MCF 10A (cell line): ENCODE results near the gene NDOR1. TPM values are rescaled to one million over a fixed set of nuclear protein-coding genes. Genes with fewer than 3 reads are reported as not detected.

Experiments
- BruUV-seq: library from RNA; stranded (reverse); fragments of 400-500 nt; replicated peaks from 2 replicates; lab custom pipeline; 2021; lab: Mats Ljungman, UMichigan
- CTCF ChIA-PET: fragments of 300-600 bp; sonication (Branson Sonifier 250); formaldehyde crosslinking; extraction: SDS; loops from one replicate; lab custom pipeline; 2021; ENCODE audit warnings: antibody characterized with exemption, inconsistent platforms; lab: Yijun Ruan, JAX
- POLR2A ChIA-PET: fragments of 300-600, 350-650 bp; sonication (Branson Sonifier 250); formaldehyde crosslinking; extraction: SDS; loops from one replicate; lab custom pipeline; 2020; ENCODE audit warnings: antibody characterized with exemption, inconsistent platforms; lab: Yijun Ruan, JAX
- DNase-seq: peaks from one replicate; pipeline ENCODE4 v3.0.0-alpha.2; 2018; ENCODE audit not compliant: unreplicated experiment
- H3K27ac Mint-ChIP-seq: one replicate; pipeline ENCODE4 v1.8.0; 2022; ENCODE audit warnings: mild to moderate bottlenecking, low read depth, mixed read lengths; ENCODE audit not compliant: unreplicated experiment
- H3K27me3 Mint-ChIP-seq: one replicate; pipeline ENCODE4 v1.8.0; 2022; ENCODE audit warnings: mixed read lengths; ENCODE audit not compliant: insufficient read depth, unreplicated experiment
- H3K36me3 Mint-ChIP-seq: one replicate; pipeline ENCODE4 v1.8.0; 2022; ENCODE audit warnings: mild to moderate bottlenecking, moderate library complexity, mixed read lengths; ENCODE audit not compliant: insufficient read depth, unreplicated experiment
- H3K4me1 Mint-ChIP-seq: one replicate; pipeline ENCODE4 v1.8.0; 2022; ENCODE audit warnings: mixed read lengths; ENCODE audit not compliant: insufficient read depth, unreplicated experiment
- H3K4me3 Mint-ChIP-seq: one replicate; pipeline ENCODE4 v1.8.0; 2022; ENCODE audit warnings: mild to moderate bottlenecking, moderate library complexity, mixed read lengths; ENCODE audit not compliant: unreplicated experiment
- H3K9me3 Mint-ChIP-seq: one replicate; pipeline ENCODE4 v1.8.0; 2022; ENCODE audit warnings: mixed read lengths; ENCODE audit not compliant: unreplicated experiment
- intact Hi-C: fragments of 100-400 bp; cut with micrococcal nuclease; formaldehyde crosslinking; loops from 2 replicates; pipeline ENCODE4 v1.14.1; 2022
- total RNA-seq: library from RNA; stranded (reverse); gene quantifications from 2 replicates; pipeline ENCODE4 v1.2.3, GENCODE V29; 2022
- TF ChIP-seq, protein P1 (sequence below): fragments of 200-600 bp; IDR thresholded peaks from one replicate; pipeline ENCODE4 v1.8.0; 2022; ENCODE audit warnings: antibody characterized with exemption, mild to moderate bottlenecking; ENCODE audit not compliant: unreplicated experiment

NDOR1 gene
- total RNA-seq, 1 experiment from 2014 or later, result 18.0 TPM

DNA sequence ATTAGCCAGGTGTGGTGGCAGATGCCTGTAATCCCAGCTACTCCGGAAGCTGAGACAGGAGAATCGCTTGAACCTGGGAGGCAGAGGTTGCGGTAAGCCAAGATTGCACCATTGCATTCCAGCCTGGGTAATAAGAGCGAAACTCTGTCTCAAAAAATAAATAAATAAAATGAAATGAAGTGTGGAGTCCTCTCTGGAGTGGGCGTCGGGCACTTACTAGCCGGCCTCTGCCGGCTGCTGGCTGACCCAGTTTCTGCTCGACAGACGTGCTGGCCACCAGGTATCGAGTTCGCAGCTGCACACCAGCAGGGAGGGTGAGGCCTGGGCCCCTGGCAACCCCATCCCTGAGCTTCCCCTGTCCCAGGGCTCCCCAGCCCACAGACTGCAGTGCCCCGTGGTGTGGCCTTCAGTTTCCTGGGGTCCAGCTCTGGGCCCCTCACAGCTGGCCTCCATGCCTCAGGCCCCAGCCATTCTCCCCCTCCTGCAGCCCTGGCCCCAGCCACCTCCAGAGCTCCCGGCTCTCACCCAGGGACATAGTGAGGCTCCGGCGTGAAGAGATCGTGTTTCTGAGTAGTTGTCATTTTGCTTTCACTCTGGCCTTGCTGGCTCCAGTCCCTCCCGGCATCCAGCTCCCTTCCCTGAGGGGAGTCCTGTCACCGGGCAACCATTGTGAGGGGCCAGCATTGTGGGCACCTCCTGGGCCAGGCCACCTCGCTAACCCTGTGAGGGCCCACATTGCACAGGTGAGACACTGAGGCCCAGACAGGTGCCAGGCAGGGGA lies 41.8 kb downstream of the NDOR1 start:
- Mint-ChIP-seq H3K9me3 (no peaks in the 10 kb centered on the region), H3K27ac (no peak overlapping the region), H3K36me3 (peaks cover 22% of the 10 kb centered on the region), H3K4me1 (peaks cover 15% of the 10 kb centered on the region), H3K4me3 (no peak overlapping the region), H3K27me3 (no peaks in the 10 kb centered on the region)
- CTCF ChIA-PET, result interaction anchor here (0.6 to 0.9 kb wide), 3 partner anchors 9 to 518 kb away, joined by 3 to 4 read pairs (median 3); no protein-coding TSS in a partner anchor
- TF ChIP-seq, protein P1, sequence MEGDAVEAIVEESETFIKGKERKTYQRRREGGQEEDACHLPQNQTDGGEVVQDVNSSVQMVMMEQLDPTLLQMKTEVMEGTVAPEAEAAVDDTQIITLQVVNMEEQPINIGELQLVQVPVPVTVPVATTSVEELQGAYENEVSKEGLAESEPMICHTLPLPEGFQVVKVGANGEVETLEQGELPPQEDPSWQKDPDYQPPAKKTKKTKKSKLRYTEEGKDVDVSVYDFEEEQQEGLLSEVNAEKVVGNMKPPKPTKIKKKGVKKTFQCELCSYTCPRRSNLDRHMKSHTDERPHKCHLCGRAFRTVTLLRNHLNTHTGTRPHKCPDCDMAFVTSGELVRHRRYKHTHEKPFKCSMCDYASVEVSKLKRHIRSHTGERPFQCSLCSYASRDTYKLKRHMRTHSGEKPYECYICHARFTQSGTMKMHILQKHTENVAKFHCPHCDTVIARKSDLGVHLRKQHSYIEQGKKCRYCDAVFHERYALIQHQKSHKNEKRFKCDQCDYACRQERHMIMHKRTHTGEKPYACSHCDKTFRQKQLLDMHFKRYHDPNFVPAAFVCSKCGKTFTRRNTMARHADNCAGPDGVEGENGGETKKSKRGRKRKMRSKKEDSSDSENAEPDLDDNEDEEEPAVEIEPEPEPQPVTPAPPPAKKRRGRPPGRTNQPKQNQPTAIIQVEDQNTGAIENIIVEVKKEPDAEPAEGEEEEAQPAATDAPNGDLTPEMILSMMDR, result no peak
- intact Hi-C loops, result no loop called here
- POLR2A ChIA-PET, result interaction anchor here (0.6 to 8.6 kb wide), 3 partner anchors 7 to 42 kb away, joined by 3 to 118 read pairs (median 4); partner anchors contain the start of gene NELFB
- no peak for DNase-seq
- no TSS peak for BruUV-seq

DNA sequence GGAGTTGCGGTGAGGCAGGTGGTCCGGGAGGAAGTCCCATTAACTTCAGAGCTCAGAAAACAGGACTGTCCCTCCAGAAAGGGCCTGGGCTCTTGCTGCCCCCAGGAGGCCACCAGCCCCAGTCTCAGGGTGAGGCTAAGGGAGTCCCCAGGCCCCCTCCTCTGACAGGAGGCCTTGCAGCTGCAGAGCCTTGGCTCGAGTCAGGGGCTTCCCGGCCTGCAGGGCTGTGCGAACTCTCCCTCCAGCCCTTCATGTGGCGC lies 42.3 kb downstream of the NDOR1 start:
- Mint-ChIP-seq H3K36me3 (peaks cover 16% of the 10 kb centered on the region), H3K9me3 (no peaks in the 10 kb centered on the region), H3K4me3 (no peak overlapping the region), H3K27ac (no peak overlapping the region), H3K4me1 (peaks cover 15% of the 10 kb centered on the region), H3K27me3 (no peaks in the 10 kb centered on the region)
- POLR2A ChIA-PET, result interaction anchor here (0.6 to 8.6 kb wide), 3 partner anchors 7 to 43 kb away, joined by 3 to 118 read pairs (median 4); partner anchors contain the start of gene NELFB
- TF ChIP-seq, protein P1, result no peak
- BruUV-seq, result no TSS peak
- intact Hi-C loops, result no loop called here
- CTCF ChIA-PET, result interaction anchor here (0.5 to 0.9 kb wide), 2 partner anchors 11 to 257 kb away, joined by 3 read pairs; no protein-coding TSS in a partner anchor
- no peak for DNase-seq

DNA sequence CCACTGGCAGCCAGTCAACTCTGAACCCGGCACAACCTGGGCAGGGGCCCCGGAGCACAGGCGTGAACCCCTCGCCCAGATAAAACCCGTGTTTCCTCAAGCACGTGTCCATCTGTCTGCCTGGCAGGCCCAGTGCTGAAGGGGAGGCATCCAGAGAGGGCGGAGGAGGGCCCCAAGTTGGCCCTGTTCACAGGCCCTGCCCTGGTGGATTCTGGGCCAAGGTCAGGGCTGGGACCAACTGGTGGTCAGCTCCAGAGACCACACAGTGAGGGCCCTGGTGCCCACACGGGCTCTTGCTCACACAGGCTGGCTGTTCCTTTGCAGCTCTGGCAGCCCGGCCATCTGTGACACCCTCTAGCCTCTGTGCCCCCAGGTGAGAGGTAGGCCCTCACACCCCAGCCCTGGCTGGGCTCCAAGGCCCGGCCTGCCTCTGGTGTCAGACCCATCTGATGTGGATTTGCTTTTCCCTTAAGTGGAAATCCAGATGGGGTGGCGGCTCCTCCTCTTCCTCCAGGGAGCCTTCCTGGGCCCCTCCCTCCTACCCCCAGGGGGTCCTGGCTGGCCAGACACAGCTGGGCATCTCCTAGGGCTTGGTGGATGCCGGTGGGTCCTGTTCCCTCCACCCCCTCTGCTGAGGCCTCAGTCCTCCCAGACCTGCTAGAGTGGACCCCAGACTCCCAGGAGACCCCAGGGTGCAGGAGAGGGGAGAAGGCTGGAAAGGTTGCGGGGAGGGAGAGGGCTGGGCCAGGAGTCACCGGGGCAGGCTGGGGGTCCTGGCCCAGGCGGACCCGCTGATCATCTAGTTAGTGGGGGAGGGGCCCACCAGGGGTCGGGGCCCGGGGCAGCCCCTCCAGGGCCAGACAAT lies 45.1 kb downstream of the NDOR1 start:
- intact Hi-C loops, result no loop called here
- Mint-ChIP-seq H3K4me1 (no peaks in the 10 kb centered on the region), H3K4me3 (no peak overlapping the region), H3K36me3 (peaks cover 7% of the 10 kb centered on the region), H3K9me3 (no peaks in the 10 kb centered on the region), H3K27me3 (no peaks in the 10 kb centered on the region), H3K27ac (no peak overlapping the region)
- TF ChIP-seq, protein P1, result no peak
- CTCF ChIA-PET, result interaction anchor here (0.6 kb wide), 2 partner anchors 10 to 195 kb away, joined by 3 to 4 read pairs; no protein-coding TSS in a partner anchor
- POLR2A ChIA-PET, result interaction anchor here (1.4 kb wide), 1 partner anchor 10 kb away, joined by 7 read pairs; the partner anchor contains the start of gene TUBB4B
- no peak for DNase-seq
- no TSS peak for BruUV-seq

DNA sequence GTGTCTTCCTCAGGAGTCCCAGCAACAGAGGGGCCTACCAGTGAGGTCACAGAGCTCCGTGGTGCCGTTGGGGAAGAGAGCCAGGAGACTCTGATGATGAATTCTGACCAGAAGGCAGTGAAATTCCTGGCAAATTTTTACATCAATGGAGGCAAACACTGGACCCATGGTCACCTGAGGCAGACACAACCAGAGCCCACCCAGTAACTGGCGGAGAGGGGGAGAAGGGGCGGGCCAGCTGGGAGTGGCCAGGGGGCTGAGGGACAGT lies 45.6 kb downstream of the NDOR1 start, which contains the start of gene STPG3:
Gene STPG3 (plus strand): TSS at position 93 of the 268 bp plus-strand sequence. CDS start 1 bp downstream, at position 94.
- CTCF ChIA-PET, result interaction anchor here (0.6 kb wide), 1 partner anchor 10 kb away, joined by 4 read pairs; no protein-coding TSS in a partner anchor
- Mint-ChIP-seq H3K9me3 (no peaks in the 10 kb centered on the region), H3K27me3 (no peaks in the 10 kb centered on the region), H3K4me3 (no peak within 1 kb of the TSS), H3K4me1 (no peaks in the 10 kb centered on the region), H3K27ac (no peak within 1 kb of the TSS), H3K36me3 (peaks cover 7% of the 10 kb centered on the region)
- TF ChIP-seq, protein P1, result no peak
- no peak for DNase-seq
- intact Hi-C loops, result no loop called here
- no TSS peak for BruUV-seq
- POLR2A ChIA-PET, result no interaction called here
